HUES6 (cell line): ENCODE data around the gene ATP13A1.
"Not testable (repeated sequence)": the region's sequence is repeated elsewhere in the genome, so short reads cannot be mapped to it uniquely, and the experiment has no call there.

Experiments used
- H3K27ac ChIP-seq: 2 replicates; pipeline ENCODE4 v1.7.0; 2013; ENCODE audit warnings: low read depth, mild to moderate bottlenecking, low read length, inconsistent platforms
- H3K27me3 ChIP-seq: 2 replicates; pipeline ENCODE4 v1.6.1; 2013; ENCODE audit warnings: low read length; ENCODE audit not compliant: control insufficient read depth, insufficient read depth
- H3K36me3 ChIP-seq: 2 replicates; pipeline ENCODE4 v1.6.1; 2013; ENCODE audit warnings: low read length; ENCODE audit not compliant: control insufficient read depth, insufficient read depth
- H3K4me1 ChIP-seq: 2 replicates; pipeline ENCODE4 v1.6.1; 2013; ENCODE audit warnings: low read length; ENCODE audit not compliant: control insufficient read depth, insufficient read depth
- H3K4me3 ChIP-seq: 2 replicates; pipeline ENCODE4 v1.5.1; 2013; ENCODE audit warnings: low read depth, low read length
- H3K9ac ChIP-seq: one replicate; pipeline ENCODE4 v1.6.1; 2013; ENCODE audit warnings: mild to moderate bottlenecking, low read length
- H3K9me3 ChIP-seq: 2 replicates; pipeline ENCODE4 v1.6.1; 2013; ENCODE audit warnings: low read depth, low read length; ENCODE audit not compliant: control insufficient read depth, insufficient read depth

The ATP13A1 gene

GRCh38 chr19:19615086-19615485 lies 48.4 kb downstream of the ATP13A1 start:
- no peak overlapping the region for H3K9ac ChIP-seq
- H3K4me3 ChIP-seq, result no peak overlapping the region
- no peaks in the 10 kb centered on the region for H3K9me3 ChIP-seq
- no peaks in the 10 kb centered on the region for H3K36me3 ChIP-seq
- peaks cover 5% of the 10 kb centered on the region; the same call in 1 of the 2 replicates for H3K4me1 ChIP-seq
- H3K27ac ChIP-seq, result no peak overlapping the region
- peaks cover 10% of the 10 kb centered on the region for H3K27me3 ChIP-seq

- Histone ChIP-seq H3K4me3 (no peak overlapping the region), H3K27ac (no peak overlapping the region), H3K9ac (no peak overlapping the region)
These were observed 50.0 kb downstream of the ATP13A1 start for GRCh38 chr19:19613506-19613905.

GRCh38 chr19:19610376-19611202 lies 52.9 kb downstream of the ATP13A1 start:
- H3K9ac ChIP-seq, result no peak overlapping the region
- no peak overlapping the region for H3K4me3 ChIP-seq
- no peak overlapping the region for H3K27ac ChIP-seq
- no peaks in the 10 kb centered on the region for H3K36me3 ChIP-seq
- H3K9me3 ChIP-seq, result no peaks in the 10 kb centered on the region
- peaks cover 5% of the 10 kb centered on the region; the same call in 1 of the 2 replicates for H3K4me1 ChIP-seq
- H3K27me3 ChIP-seq, result no peaks in the 10 kb centered on the region

More at GRCh38 chr19:19613506-19613905, 50.0 kb downstream of the ATP13A1 start:
- no peaks in the 10 kb centered on the region for H3K9me3 ChIP-seq
- H3K27me3 ChIP-seq, result peaks cover 10% of the 10 kb centered on the region
- peaks cover 5% of the 10 kb centered on the region; the same call in 1 of the 2 replicates for H3K4me1 ChIP-seq
- no peaks in the 10 kb centered on the region for H3K36me3 ChIP-seq

GRCh38 chr19:19606686-19607085 lies 56.8 kb downstream of the ATP13A1 start:
- H3K27ac ChIP-seq, H3K4me3 ChIP-seq, H3K9me3 ChIP-seq, H3K36me3 ChIP-seq, H3K27me3 ChIP-seq, H3K4me1 ChIP-seq, H3K9ac ChIP-seq: not testable (repeated sequence)

- Histone ChIP-seq H3K36me3 (no peaks in the 10 kb centered on the region), H3K27me3 (no peaks in the 10 kb centered on the region), H3K9me3 (no peaks in the 10 kb centered on the region), H3K27ac (no peak overlapping the region), H3K4me1 (peaks cover 12% of the 10 kb centered on the region), H3K4me3 (no peak overlapping the region), H3K9ac (no peak overlapping the region)
These were observed 57.5 kb downstream of the ATP13A1 start for GRCh38 chr19:19606021-19606420.

GRCh38 chr19:19602713-19603324 lies 60.7 kb downstream of the ATP13A1 start:
- Histone ChIP-seq H3K9me3 (no peaks in the 10 kb centered on the region), H3K36me3 (no peaks in the 10 kb centered on the region), H3K9ac (no peak overlapping the region), H3K27ac (no peak overlapping the region; the same call in 1 of the 2 replicates), H3K27me3 (no peaks in the 10 kb centered on the region), H3K4me1 (peaks cover 12% of the 10 kb centered on the region), H3K4me3 (no peak overlapping the region)

- Histone ChIP-seq H3K4me3 (no peak overlapping the region), H3K27ac (no peak overlapping the region)
These were observed 61.3 kb downstream of the ATP13A1 start for GRCh38 chr19:19602136-19602712.

GRCh38 chr19:19600793-19601330 lies 62.6 kb downstream of the ATP13A1 start:
- no peak overlapping the region for H3K9ac ChIP-seq
- H3K27me3 ChIP-seq, result no peaks in the 10 kb centered on the region
- no peaks in the 10 kb centered on the region for H3K9me3 ChIP-seq
- H3K36me3 ChIP-seq, result no peaks in the 10 kb centered on the region
- H3K4me3 ChIP-seq, result no peak overlapping the region
- peaks cover 12% of the 10 kb centered on the region for H3K4me1 ChIP-seq
- no peak overlapping the region for H3K27ac ChIP-seq

More at GRCh38 chr19:19602136-19602712, 61.3 kb downstream of the ATP13A1 start:
- H3K36me3 ChIP-seq, result no peaks in the 10 kb centered on the region
- no peaks in the 10 kb centered on the region for H3K27me3 ChIP-seq
- no peaks in the 10 kb centered on the region for H3K9me3 ChIP-seq
- H3K4me1 ChIP-seq, result peaks cover 12% of the 10 kb centered on the region
- H3K9ac ChIP-seq, result no peak overlapping the region

- peaks cover 15% of the 10 kb centered on the region for H3K4me1 ChIP-seq
- not testable (repeated sequence) for H3K9ac ChIP-seq, H3K27ac ChIP-seq
These were observed 64.6 kb downstream of the ATP13A1 start for GRCh38 chr19:19598728-19599451.

GRCh38 chr19:19597809-19598306 lies 65.6 kb downstream of the ATP13A1 start:
- Histone ChIP-seq H3K9me3 (no peaks in the 10 kb centered on the region), H3K9ac (no peak overlapping the region)

More at GRCh38 chr19:19598728-19599451, 64.6 kb downstream of the ATP13A1 start:
- not testable (repeated sequence) for H3K27me3 ChIP-seq, H3K36me3 ChIP-seq, H3K4me3 ChIP-seq, H3K9me3 ChIP-seq

More at GRCh38 chr19:19597809-19598306, 65.6 kb downstream of the ATP13A1 start:
- H3K4me1 ChIP-seq, result peaks cover 13% of the 10 kb centered on the region
- no peak overlapping the region for H3K27ac ChIP-seq
- H3K27me3 ChIP-seq, result no peaks in the 10 kb centered on the region
- H3K36me3 ChIP-seq, result no peaks in the 10 kb centered on the region
- H3K4me3 ChIP-seq, result no peak overlapping the region
